H1 (cell line): ENCODE results near the gene NCAPD2. TPM values are rescaled to one million over a fixed set of nuclear protein-coding genes. Genes with fewer than 3 reads are reported as not detected.
"Not testable (repeated sequence)": the region's sequence is repeated elsewhere in the genome, so short reads cannot be mapped to it uniquely, and the experiment has no call there.

Experiments used
- CTCF ChIA-PET: fragments of 300-600 bp; sonication (Branson Sonifier 250); formaldehyde crosslinking; loops from one replicate; lab custom pipeline; 2021; ENCODE audit not compliant: partially characterized antibody; lab: Charles Lee
- POLR2A ChIA-PET: fragments of 300-600 bp; sonication (Branson Sonifier 250); formaldehyde crosslinking; loops from one replicate; lab custom pipeline; 2021; ENCODE audit warnings: inconsistent platforms; ENCODE audit not compliant: partially characterized antibody; lab: Charles Lee
- DNase-seq, 2 experiments: peaks; one replicate each; pipeline versions ENCODE4 v3.0.0 to v3.0.0-alpha.2; 2010 to 2022; ENCODE audit warnings: low spot score in 2 of 2, low read depth in 1 of 2, mixed read lengths in 1 of 2
- FAIRE-seq: peaks from 2 replicates; lab custom pipeline; 2011; peaks lifted over from hg19 to GRCh38; lab: Jason Lieb, UNC
- H2AFZ ChIP-seq: 2 replicates; pipeline ENCODE4 v1.8.1; 2012; ENCODE audit warnings: low read length, inconsistent platforms
- H2AK5ac ChIP-seq: 2 replicates; pipeline ENCODE4 v1.6.1; 2013; ENCODE audit warnings: low read depth, low read length
- H2BK120ac ChIP-seq: replicated peaks from 2 replicates; pipeline ENCODE3; 2013; ENCODE audit warnings: low read depth, low read length, inconsistent platforms
- H2BK12ac ChIP-seq: 2 replicates; pipeline ENCODE4 v1.6.1; 2013; ENCODE audit warnings: low read depth, low read length
- H2BK15ac ChIP-seq: 2 replicates; pipeline ENCODE4 v1.6.1; 2013; ENCODE audit warnings: low read length
- H2BK20ac ChIP-seq: 2 replicates; pipeline ENCODE4 v1.6.1; 2013; ENCODE audit warnings: low read length
- H2BK5ac ChIP-seq: 2 replicates; pipeline ENCODE4 v1.6.1; 2013; ENCODE audit warnings: low read depth, low read length
- H3K14ac ChIP-seq: 2 replicates; pipeline ENCODE4 v1.6.1; 2013; ENCODE audit warnings: inconsistent platforms; ENCODE audit not compliant: insufficient read length
- H3K18ac ChIP-seq: 2 replicates; pipeline ENCODE4 v1.6.1; 2013; ENCODE audit warnings: low read length; ENCODE audit errors: extremely low read depth
- H3K23ac ChIP-seq: 2 replicates; pipeline ENCODE4 v1.6.1; 2013; ENCODE audit warnings: inconsistent platforms; ENCODE audit not compliant: insufficient read length
- H3K23me2 ChIP-seq: 2 replicates; pipeline ENCODE4 v1.6.1; 2013; ENCODE audit warnings: low read depth, low read length
- H3K27ac ChIP-seq: 2 replicates; pipeline ENCODE4 v1.6.1; 2011; ENCODE audit warnings: low read depth, low read length, inconsistent platforms
- H3K27me3 ChIP-seq, 4 experiments: replicated peaks in 1 of 4; 1 replicate in 1 of 4; 2 replicates in 3 of 4; pipeline versions ENCODE4 v1.6.1 to v1.8.1; 2011 to 2013; ENCODE audit warnings: low read length in 3 of 4, mild to moderate bottlenecking in 3 of 4, inconsistent platforms in 2 of 4, mixed read lengths in 2 of 4, moderate library complexity in 1 of 4; ENCODE audit not compliant: control insufficient read depth in 3 of 4, insufficient read depth in 3 of 4; ENCODE audit errors: extremely low read depth in 1 of 4
- H3K36me3 ChIP-seq, 4 experiments: 2 replicates each; pipeline versions ENCODE4 v1.6.1 to v1.8.1; 2011 to 2013; ENCODE audit warnings: mild to moderate bottlenecking in 4 of 4, low read length in 3 of 4, moderate library complexity in 2 of 4, control low read depth in 1 of 4, inconsistent platforms in 1 of 4; ENCODE audit not compliant: insufficient read depth in 4 of 4, control insufficient read depth in 2 of 4
- H3K4ac ChIP-seq: replicated peaks from 2 replicates; pipeline ENCODE3; 2013; ENCODE audit warnings: low read length, low read depth, mixed read lengths, inconsistent platforms; ENCODE audit not compliant: insufficient read length
- H3K4me1 ChIP-seq, 4 experiments: replicated peaks in 1 of 4; 1 replicate in 1 of 4; 2 replicates in 3 of 4; pipeline versions ENCODE4 v1.6.1 to v1.8.1; 2011 to 2013; ENCODE audit warnings: low read length in 3 of 4, inconsistent platforms in 2 of 4, mixed read lengths in 1 of 4; ENCODE audit not compliant: insufficient read depth in 4 of 4, control insufficient read depth in 3 of 4
- H3K4me2 ChIP-seq, 2 experiments: 2 replicates each; pipeline versions ENCODE4 v1.6.1 to v1.8.1; 2011 to 2013; ENCODE audit warnings: low read depth in 2 of 2, low read length in 2 of 2, control low read depth in 1 of 2, inconsistent platforms in 1 of 2, mild to moderate bottlenecking in 1 of 2; ENCODE audit not compliant: insufficient read depth in 1 of 2
- H3K4me3 ChIP-seq, 4 experiments: fragments of 200-600, 300-600 bp in 1 of 4; sonication (generic), shearing (Covaris generic), sonication (Bioruptor Twin) in 1 of 4; 2 replicates each; pipeline versions ENCODE4 v1.5.1 to v1.8.1; 2011 to 2016; ENCODE audit warnings: low read length in 4 of 4, low read depth in 3 of 4, control low read depth in 2 of 4, inconsistent platforms in 2 of 4, mild to moderate bottlenecking in 2 of 4, mixed read lengths in 1 of 4, moderate library complexity in 1 of 4; ENCODE audit not compliant: insufficient read depth in 2 of 4; ENCODE audit errors: extremely low read depth in 1 of 4
- H3K56ac ChIP-seq: replicated peaks from 2 replicates; pipeline ENCODE3; 2013; ENCODE audit warnings: low read depth, mild to moderate bottlenecking, mixed read lengths, low read length, inconsistent platforms; ENCODE audit not compliant: insufficient read length
- H3K79me1 ChIP-seq: 2 replicates; pipeline ENCODE4 v1.6.1; 2013; ENCODE audit warnings: low read depth, low read length, control low read depth
- H3K79me2 ChIP-seq, 2 experiments: 2 replicates each; pipeline versions ENCODE4 v1.6.1 to v1.8.1; 2012 to 2013; ENCODE audit warnings: low read length in 2 of 2, mild to moderate bottlenecking in 2 of 2, inconsistent platforms in 1 of 2; ENCODE audit not compliant: insufficient read depth in 2 of 2, control insufficient read depth in 1 of 2
- H3K9ac ChIP-seq, 4 experiments: replicated peaks in 1 of 4; 1 replicate in 1 of 4; 2 replicates in 3 of 4; pipeline versions ENCODE4 v1.6.1 to v1.8.1; 2011 to 2013; ENCODE audit warnings: low read depth in 3 of 4, low read length in 3 of 4, control low read depth in 2 of 4, mild to moderate bottlenecking in 2 of 4, moderate library complexity in 2 of 4, inconsistent platforms in 1 of 4; ENCODE audit errors: extremely low read depth in 1 of 4
- H3K9me3 ChIP-seq, 2 experiments: 2 replicates each; pipeline versions ENCODE4 v1.6.1 to v1.8.1; 2012 to 2013; ENCODE audit warnings: mild to moderate bottlenecking in 2 of 2, moderate library complexity in 2 of 2, control low read depth in 1 of 2, inconsistent platforms in 1 of 2, low read depth in 1 of 2, low read length in 1 of 2, mixed read lengths in 1 of 2; ENCODE audit not compliant: insufficient read depth in 2 of 2
- H4K20me1 ChIP-seq, 2 experiments: replicated peaks in 1 of 2; 2 replicates each; pipeline versions ENCODE3 to v1.8.1; 2011 to 2013; ENCODE audit warnings: inconsistent platforms in 2 of 2, low read length in 2 of 2, mild to moderate bottlenecking in 1 of 2; ENCODE audit not compliant: insufficient read depth in 2 of 2, control insufficient read depth in 1 of 2
- H4K5ac ChIP-seq: 2 replicates; pipeline ENCODE4 v1.6.1; 2013; ENCODE audit warnings: low read length, low read depth, mixed read lengths, inconsistent platforms; ENCODE audit not compliant: insufficient read length
- H4K8ac ChIP-seq: 2 replicates; pipeline ENCODE4 v1.8.0; 2013; ENCODE audit warnings: mild to moderate bottlenecking, moderate library complexity, low read length, inconsistent platforms; ENCODE audit not compliant: insufficient read depth; ENCODE audit errors: extremely low read depth
- H4K91ac ChIP-seq: replicated peaks from 2 replicates; pipeline ENCODE3; 2013; ENCODE audit warnings: low read length, mixed read lengths, inconsistent platforms; ENCODE audit not compliant: insufficient read length
- WGBS, 2 experiments: shearing (Covaris generic) in 1 of 2; methylation state at CpG; one replicate each; pipeline versions ENCODE4 v1.1.6 to v1.1.7; 2013 to 2015; ENCODE audit warnings: low lambda C conversion rate in 2 of 2, mixed read lengths in 2 of 2, inconsistent platforms in 1 of 2, low coverage in 1 of 2, missing lambda C conversion rate in 1 of 2; ENCODE audit not compliant: insufficient replicate concordance in 2 of 2, insufficient coverage in 1 of 2, insufficient read length in 1 of 2; ENCODE audit errors: extremely low coverage in 1 of 2, missing lambda C conversion rate in 1 of 2; 5-methylcytosine and 5-hydroxymethylcytosine counted together
- polyA plus RNA-seq, 7 experiments: library from polyadenylated mRNA; depleted of rRNA in 3 of 7; stranded (reverse) in 5 of 7; unstranded in 2 of 7; fragments of >200 nt in 5 of 7; fragments of 200-250 nt in 2 of 7; gene quantifications; 1 replicate in 5 of 7; 2 replicates in 1 of 7; 4 replicates in 1 of 7; pipeline versions ENCODE4 v1.2.1 to v1.2.3, GENCODE V29; 2011 to 2013; ENCODE audit warnings: missing spikeins in 2 of 7, mixed read lengths in 2 of 7
- total RNA-seq: library from RNA; stranded (reverse); fragmentation: NEBNext Ultra II Directional; extraction: Animal tissue kit (Norgen Biotek cat#: 25700); gene quantifications from 2 replicates; pipeline ENCODE4 v1.2.1, GENCODE V29; 2021

Gene NCAPD2
- total and polyA plus RNA-seq, 2 of the 8 experiments (the other 6 are each of a cell fraction or from before 2014, with no cell fraction given), result 55.8 to 132 TPM

DNA sequence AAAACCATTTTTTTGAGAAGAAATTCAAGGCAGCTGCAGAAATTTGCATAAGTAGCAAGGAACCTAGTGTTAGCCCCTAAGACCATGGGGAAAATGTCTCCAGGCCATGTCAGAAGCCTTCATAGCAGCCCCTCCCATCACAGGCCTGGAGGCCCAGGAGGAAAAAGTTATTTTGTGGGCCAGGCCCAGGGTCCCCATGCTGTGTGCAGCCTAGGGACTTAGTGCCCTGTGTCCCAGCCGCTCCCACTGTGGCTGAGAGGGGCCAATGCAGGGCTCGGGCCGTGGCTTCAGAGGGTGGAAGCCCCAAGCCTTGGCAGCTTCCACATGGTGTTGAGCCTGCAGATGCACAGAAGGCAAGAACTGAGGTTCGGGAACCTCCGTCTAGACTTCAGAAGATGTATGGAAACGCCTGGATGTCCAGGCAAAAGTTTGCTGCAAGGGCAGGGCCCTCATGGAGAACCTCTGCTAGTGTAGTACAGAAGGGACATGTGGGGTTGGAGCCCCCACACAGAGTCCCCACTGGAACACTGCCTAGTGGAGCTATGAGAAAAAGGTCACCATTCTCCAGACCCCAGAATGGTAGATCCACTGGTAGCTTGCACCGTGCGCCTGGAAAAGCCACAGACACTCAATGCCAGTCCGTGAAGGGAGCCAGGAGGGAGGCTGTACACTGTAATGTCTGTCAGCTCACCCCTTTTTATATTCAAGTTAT, 26.2 kb upstream of the NCAPD2 start:
- WGBS, 2 experiments, result 91% methylated on average over 9 of the region's 9 CpGs; no CpG with 5 or more reads in 1 of the 2 experiments
- H3K14ac ChIP-seq, H4K91ac ChIP-seq, DNase-seq, H3K79me1 ChIP-seq, H2BK12ac ChIP-seq, FAIRE-seq, H2BK120ac ChIP-seq, H3K18ac ChIP-seq, H3K27ac ChIP-seq, H3K9ac ChIP-seq, H3K9me3 ChIP-seq, H2AK5ac ChIP-seq, H4K8ac ChIP-seq, H2BK15ac ChIP-seq, H2BK5ac ChIP-seq, H3K4me2 ChIP-seq, H4K5ac ChIP-seq, H3K4me3 ChIP-seq, H2BK20ac ChIP-seq, H2AFZ ChIP-seq, H3K56ac ChIP-seq, H3K27me3 ChIP-seq, H3K4ac ChIP-seq, H3K4me1 ChIP-seq, H3K23ac ChIP-seq: not testable (repeated sequence)
- H3K23me2 ChIP-seq, result peaks cover 12% of the 10 kb centered on the region
- H3K79me2 ChIP-seq, result peaks cover 0 to 15% of the 10 kb centered on the region in 2 experiments; a peak in 2 of 4 replicates
- ChIA-PET POLR2A (interaction anchor here (3.6 to 6.1 kb wide), 4 partner anchors 10 to 140 kb away, joined by 27 to 84 read pairs (median 60); partner anchors contain the start of genes GAPDH and TAPBPL), CTCF (interaction anchor here (1.1 to 1.5 kb wide), 2 partner anchors 43 to 44 kb away, joined by 4 to 8 read pairs; no protein-coding TSS in a partner anchor)
- peaks cover 5 to 26% (median 14%) of the 10 kb centered on the region in 4 experiments; a peak in 6 of 8 replicates for H3K36me3 ChIP-seq
- H4K20me1 ChIP-seq, result peaks cover 0 to 10% of the 10 kb centered on the region in 2 experiments
